Ishikawa (cell line): ENCODE data around the gene TBC1D14.

ENCODE experiments used
- CEBPB ChIP-seq: IDR thresholded peaks from 2 replicates; pipeline ENCODE4 v1.6.1; 2012
- CREB1 ChIP-seq: IDR thresholded peaks from 2 replicates; pipeline ENCODE4 v1.6.1; 2012; ENCODE audit warnings: low read depth
- EGR1 ChIP-seq: IDR thresholded peaks from 2 replicates; pipeline ENCODE4 v1.6.1; 2012
- EP300 ChIP-seq: IDR thresholded peaks from 2 replicates; pipeline ENCODE4 v1.6.1; 2012; ENCODE audit warnings: borderline replicate concordance
- FOXM1 ChIP-seq: IDR thresholded peaks from 2 replicates; pipeline ENCODE4 v1.6.1; 2012; ENCODE audit warnings: low read depth, borderline replicate concordance
- MAX ChIP-seq: IDR thresholded peaks from 2 replicates; pipeline ENCODE4 v1.6.1; 2012
- NFIC ChIP-seq: IDR thresholded peaks from 2 replicates; pipeline ENCODE4 v1.6.1; 2012
- RAD21 ChIP-seq: IDR thresholded peaks from 2 replicates; pipeline ENCODE4 v1.6.1; 2012; ENCODE audit warnings: low read depth
- REST ChIP-seq: IDR thresholded peaks from 2 replicates; pipeline ENCODE4 v1.6.1; 2012; ENCODE audit warnings: low read depth, mild to moderate bottlenecking
- TAF1 ChIP-seq: IDR thresholded peaks from 2 replicates; pipeline ENCODE4 v1.6.1; 2012; ENCODE audit warnings: low read depth, mild to moderate bottlenecking
- TEAD4 ChIP-seq: IDR thresholded peaks from 2 replicates; pipeline ENCODE4 v1.6.1; 2012
- YY1 ChIP-seq: IDR thresholded peaks from 2 replicates; pipeline ENCODE4 v1.6.1; 2012; ENCODE audit warnings: low read depth
- ZBTB7A ChIP-seq: IDR thresholded peaks from 2 replicates; pipeline ENCODE4 v1.6.1; 2012; ENCODE audit warnings: low read depth

GRCh38 chr4:6956087-6956433 is 46.4 kb downstream of the TBC1D14 start:
- TF ChIP-seq CEBPB = no peak
- no peak for TF ChIP-seq REST
- TF ChIP-seq YY1 = no peak
- TF ChIP-seq NFIC = no peak
- no peak for TF ChIP-seq ZBTB7A
- no peak for TF ChIP-seq EP300
- TF ChIP-seq TEAD4 = no peak
- TF ChIP-seq RAD21 = no peak
- TF ChIP-seq TAF1 = no peak
- no peak for TF ChIP-seq MAX
- no peak for TF ChIP-seq CREB1
- no peak for TF ChIP-seq FOXM1
- TF ChIP-seq EGR1 = no peak
